CD14-positive monocyte (primary cell): Measurements from ENCODE around the gene MTMR12. TPM values are rescaled to one million over a fixed set of nuclear protein-coding genes. Genes with fewer than 3 reads are reported as not detected.

Source experiments
- DNase-seq, 3 donors: peaks; one replicate each; pipeline ENCODE4 v3.0.0-alpha.2; 2011 to 2022
- H2AFZ ChIP-seq: 2 replicates; pipeline ENCODE4 v1.6.0; 2012; ENCODE audit warnings: mild to moderate bottlenecking, low read depth, low read length, inconsistent platforms; ENCODE audit not compliant: insufficient read depth, poor library complexity, severe bottlenecking
- H3K27ac ChIP-seq, 2 donors: 1 replicate in 1 of 2; 2 replicates in 1 of 2; pipeline ENCODE4 v1.5.1; 2012 to 2013; ENCODE audit warnings: low read length in 2 of 2, control low read depth in 1 of 2, inconsistent platforms in 1 of 2, low read depth in 1 of 2, mild to moderate bottlenecking in 1 of 2
- H3K27me3 ChIP-seq, 2 donors: one replicate each; pipeline versions ENCODE4 v1.6.0 to v1.6.1; 2011 to 2013; ENCODE audit warnings: low read length in 2 of 2; ENCODE audit not compliant: control insufficient read depth in 2 of 2, insufficient read depth in 2 of 2
- H3K36me3 ChIP-seq, 2 donors: replicated peaks in 1 of 2; 1 replicate in 1 of 2; 2 replicates in 1 of 2; pipeline versions ENCODE4 v1.5.1 to v1.6.1; 2012 to 2013; ENCODE audit warnings: low read length in 2 of 2, control low read depth in 1 of 2, inconsistent platforms in 1 of 2, mild to moderate bottlenecking in 1 of 2; ENCODE audit not compliant: insufficient read depth in 2 of 2, control insufficient read depth in 1 of 2
- H3K4me1 ChIP-seq, 2 donors: 1 replicate in 1 of 2; 2 replicates in 1 of 2; pipeline versions ENCODE4 v1.5.1 to v1.6.1; 2012 to 2013; ENCODE audit warnings: low read length in 2 of 2, control low read depth in 1 of 2, inconsistent platforms in 1 of 2, mild to moderate bottlenecking in 1 of 2, moderate library complexity in 1 of 2; ENCODE audit not compliant: insufficient read depth in 2 of 2, control insufficient read depth in 1 of 2
- H3K4me2 ChIP-seq: replicated peaks from 2 replicates; pipeline ENCODE3; 2012; ENCODE audit warnings: low read length, moderate library complexity, mild to moderate bottlenecking; ENCODE audit not compliant: poor library complexity, severe bottlenecking; ENCODE audit errors: extremely low read depth
- H3K4me3 ChIP-seq, 3 experiments: fragments of 200-600 bp in 1 of 3; sonication (generic) in 1 of 3; replicated peaks in 1 of 3; 1 replicate in 2 of 3; 2 replicates in 1 of 3; pipeline ENCODE4 v1.5.1; 2011 to 2013; ENCODE audit warnings: low read length in 3 of 3, mild to moderate bottlenecking in 3 of 3, control low read depth in 2 of 3, low read depth in 2 of 3, inconsistent platforms in 1 of 3, moderate library complexity in 1 of 3
- H3K79me2 ChIP-seq: 2 replicates; pipeline ENCODE4 v1.6.0; 2012; ENCODE audit warnings: mild to moderate bottlenecking, control low read depth, inconsistent platforms, low read length, moderate library complexity; ENCODE audit not compliant: insufficient read depth
- H3K9ac ChIP-seq: 2 replicates; pipeline ENCODE4 v1.6.0; 2017; ENCODE audit warnings: low read length, mild to moderate bottlenecking; ENCODE audit not compliant: insufficient read depth, poor library complexity, severe bottlenecking
- H3K9me3 ChIP-seq, 2 donors: replicated peaks in 1 of 2; 1 replicate in 1 of 2; 2 replicates in 1 of 2; pipeline versions ENCODE4 v1.5.1 to v1.6.1; 2012 to 2013; ENCODE audit warnings: low read length in 2 of 2, control low read depth in 1 of 2; ENCODE audit not compliant: control insufficient read depth in 1 of 2, insufficient read depth in 1 of 2
- H4K20me1 ChIP-seq: 2 replicates; pipeline ENCODE4 v1.6.0; 2012; ENCODE audit warnings: mild to moderate bottlenecking, low read length, control low read depth, moderate library complexity; ENCODE audit not compliant: insufficient read depth
- H3K27ac Mint-ChIP-seq, 7 donors: one replicate each; pipeline ENCODE4 v1.8.0; 2020; ENCODE audit warnings: mild to moderate bottlenecking in 7 of 7, mixed read lengths in 7 of 7, moderate library complexity in 6 of 7, inconsistent platforms in 2 of 7
- H3K27me3 Mint-ChIP-seq, 3 donors: one replicate each; pipeline ENCODE4 v1.8.0; 2021 to 2022; ENCODE audit warnings: low read depth in 3 of 3, mild to moderate bottlenecking in 3 of 3, mixed read lengths in 3 of 3, moderate library complexity in 3 of 3, inconsistent platforms in 1 of 3
- H3K36me3 Mint-ChIP-seq, 2 donors: one replicate each; pipeline ENCODE4 v1.8.0; 2020; ENCODE audit warnings: mixed read lengths in 2 of 2, inconsistent platforms in 1 of 2, mild to moderate bottlenecking in 1 of 2
- H3K4me1 Mint-ChIP-seq: one replicate; pipeline ENCODE4 v1.8.0; 2020; ENCODE audit warnings: mild to moderate bottlenecking, mixed read lengths
- H3K4me3 Mint-ChIP-seq, 2 donors: one replicate each; pipeline ENCODE4 v1.8.0; 2020; ENCODE audit warnings: mild to moderate bottlenecking in 2 of 2, mixed read lengths in 2 of 2, moderate library complexity in 1 of 2
- H3K9me3 Mint-ChIP-seq, 7 donors: one replicate each; pipeline ENCODE4 v1.8.0; 2020 to 2022; ENCODE audit warnings: mixed read lengths in 7 of 7, mild to moderate bottlenecking in 6 of 7, moderate library complexity in 6 of 7, inconsistent platforms in 2 of 7
- CTCF ChIP-seq: fragments of 200-600 bp; IDR thresholded peaks from one replicate; pipeline ENCODE4 v1.8.0; 2022; ENCODE audit warnings: antibody characterized with exemption, mild to moderate bottlenecking
- WGBS: methylation state at CpG from one replicate; pipeline ENCODE4 v1.1.5; 2013; ENCODE audit warnings: missing lambda C conversion rate; ENCODE audit not compliant: insufficient coverage; 5-methylcytosine and 5-hydroxymethylcytosine counted together
- intact Hi-C, 2 donors: fragments of 100-400 bp; cut with micrococcal nuclease; formaldehyde crosslinking; loops; one replicate each; pipeline versions ENCODE4 v1.15.0 to v1.15.1; 2023
- polyA plus RNA-seq, 3 donors: library from polyadenylated mRNA; depleted of rRNA in 1 of 3; unstranded in 2 of 3; stranded (reverse) in 1 of 3; fragments of 300-500 nt in 2 of 3; fragments of >200 nt in 1 of 3; fragmentation: Illumina TruSeq in 2 of 3; gene quantifications; 1 replicate in 2 of 3; 2 replicates in 1 of 3; pipeline ENCODE4 v1.2.3, GENCODE V29; 2012 to 2021

Gene MTMR12
- polyA plus RNA-seq, 3 donors: 10.3 to 19.0 (median 17.3) TPM

- Mint-ChIP-seq H3K36me3 (peaks cover 0 to 14% of the 10 kb centered on the region in 2 donors), H3K4me3 (no peak overlapping the region), H3K4me1 (peaks cover 54% of the 10 kb centered on the region), H3K27me3 (peaks cover 1 to 5% (median 2%) of the 10 kb centered on the region in 3 donors), H3K27ac (peak overlapping the region in 1 of 7 donors; percentile 54), H3K9me3 (peaks cover 0 to 2% (median 0%) of the 10 kb centered on the region in 7 donors)
- Histone ChIP-seq H3K9ac (no peak overlapping the region), H4K20me1 (peaks cover 64% of the 10 kb centered on the region), H3K4me1 (peaks cover 37 to 51% of the 10 kb centered on the region in 2 donors), H3K27ac (no peak overlapping the region), H3K4me2 (no peak overlapping the region), H2AFZ (no peak overlapping the region), H3K79me2 (peaks cover 92% of the 10 kb centered on the region), H3K4me3 (no peak overlapping the region), H3K27me3 (no peaks in the 10 kb centered on the region), H3K9me3 (no peaks in the 10 kb centered on the region), H3K36me3 (no peaks in the 10 kb centered on the region)
- no peak for TF ChIP-seq CTCF
- intact Hi-C loops: loop anchor here in 1 of 2 donors (10.0 kb wide), 1 partner anchor 143 kb away; no protein-coding TSS in a partner anchor
- DNase-seq: no peak
- 80% methylated on average over 1 of the region's 4 CpGs for WGBS
Measured at GRCh38 chr5:32307769-32308194, 5.0 kb downstream of the MTMR12 start.

- Histone ChIP-seq H3K9ac (no peak overlapping the region), H3K9me3 (no peaks in the 10 kb centered on the region), H3K27me3 (no peaks in the 10 kb centered on the region), H3K4me1 (peaks cover 16 to 24% of the 10 kb centered on the region in 2 donors), H3K4me2 (no peak overlapping the region), H2AFZ (no peak overlapping the region), H3K4me3 (no peak overlapping the region), H4K20me1 (peaks cover 80% of the 10 kb centered on the region), H3K79me2 (peaks cover 94% of the 10 kb centered on the region), H3K36me3 (peaks cover 0 to 4% of the 10 kb centered on the region in 2 donors), H3K27ac (no peak overlapping the region)
- DNase-seq: peak in 2 of 3 donors; percentile 26 to 27
- H3K36me3 Mint-ChIP-seq: peaks cover 11 to 18% of the 10 kb centered on the region in 2 donors
- intact Hi-C loops: loop anchor here in 1 of 2 donors (10.0 kb wide), 1 partner anchor 140 kb away; no protein-coding TSS in a partner anchor
- WGBS: 4% methylated on average over 3 of the region's 5 CpGs
- TF ChIP-seq CTCF: no peak
- H3K27me3 Mint-ChIP-seq: peaks cover 0 to 3% (median 1%) of the 10 kb centered on the region in 3 donors
- H3K9me3 Mint-ChIP-seq: peaks cover 0 to 2% (median 0%) of the 10 kb centered on the region in 7 donors
- H3K27ac Mint-ChIP-seq: peak overlapping the region in 4 of 7 donors; percentile 2 to 38 (median 6)
- H3K4me1 Mint-ChIP-seq: peaks cover 44% of the 10 kb centered on the region
- no peak overlapping the region for H3K4me3 Mint-ChIP-seq
Measured at GRCh38 chr5:32304622-32305021, 8.1 kb downstream of the MTMR12 start.
